HG02885 (cell line): ENCODE data around the gene FANCI.
"Not testable (repeated sequence)": the region's sequence is repeated elsewhere in the genome, so short reads cannot be mapped to it uniquely, and the experiment has no call there.

Source experiments
- ATAC-seq: cut with Tn5 transposase; IDR thresholded peaks from one replicate; pipeline ENCODE4 v1.9.1; 2021; ENCODE audit warnings: mild to moderate bottlenecking; ENCODE audit not compliant: unreplicated experiment, poor library complexity

The FANCI gene

DNA sequence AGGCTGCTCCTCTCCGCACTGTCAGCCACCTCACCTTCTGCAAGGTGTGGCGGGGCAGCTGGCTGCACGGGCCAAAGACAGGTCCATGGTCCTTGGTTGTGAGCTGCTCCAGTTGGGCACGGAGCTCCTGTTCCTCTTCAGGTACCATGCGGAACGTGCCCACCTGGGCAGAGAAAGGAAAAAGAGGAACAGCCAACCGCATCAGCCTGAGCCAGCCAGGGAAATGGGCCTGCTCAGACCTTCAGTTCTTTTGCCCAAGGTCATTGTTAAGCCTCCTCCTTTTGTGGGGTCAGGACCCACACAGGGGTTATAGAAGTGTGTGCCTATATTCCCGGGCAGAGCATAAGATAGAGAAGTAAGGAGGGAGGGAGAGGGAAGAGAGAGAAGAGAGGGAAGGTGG lies 25.2 kb upstream of the FANCI start:
- no peak for ATAC-seq

DNA sequence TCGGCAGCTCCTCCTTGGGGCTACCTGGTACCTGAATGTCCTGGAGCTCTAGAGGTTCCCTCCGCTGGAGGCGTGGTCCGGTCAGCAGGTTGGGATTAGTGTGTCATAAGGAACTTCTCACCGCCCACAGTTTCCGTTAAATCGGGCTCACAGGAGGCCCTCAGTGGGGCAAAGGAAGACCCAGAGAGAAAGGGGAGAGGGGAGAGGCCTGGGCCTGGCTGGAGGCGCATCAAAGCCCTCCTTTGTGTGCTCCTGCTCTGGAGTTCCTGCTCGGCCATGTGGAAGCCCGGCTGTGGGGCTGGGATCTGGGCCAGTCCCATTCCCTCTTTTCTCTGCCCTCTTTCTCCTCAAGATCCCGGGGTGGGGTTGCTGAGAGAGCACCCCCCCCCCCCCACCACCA lies 22.2 kb upstream of the FANCI start, which contains the start of gene RLBP1:
Gene RLBP1, minus strand, starts transcription at position 37 of the 400 bp plus-strand sequence. CDS start 2,604 bp downstream, outside the sequence.
- no peak for ATAC-seq

DNA sequence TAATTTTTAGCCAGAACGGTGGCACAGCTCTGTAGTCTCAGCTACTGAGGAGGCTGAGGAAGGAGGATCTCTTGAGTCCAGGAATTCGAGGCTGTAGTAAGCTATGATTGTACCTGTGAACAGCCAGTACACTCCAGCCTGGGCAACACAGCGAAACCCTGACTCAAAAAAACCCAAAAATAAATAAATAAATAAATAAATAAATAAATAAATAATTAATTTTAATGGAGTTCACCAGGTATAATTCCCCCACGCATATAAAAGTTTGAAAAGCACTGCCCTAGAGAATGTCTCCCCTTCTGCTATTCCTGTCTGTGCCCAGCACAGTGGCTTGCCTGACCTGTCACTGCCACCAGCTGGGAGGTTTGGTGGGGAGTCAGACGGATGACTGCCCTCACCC lies 18.2 kb upstream of the FANCI start:
- no peak for ATAC-seq

DNA sequence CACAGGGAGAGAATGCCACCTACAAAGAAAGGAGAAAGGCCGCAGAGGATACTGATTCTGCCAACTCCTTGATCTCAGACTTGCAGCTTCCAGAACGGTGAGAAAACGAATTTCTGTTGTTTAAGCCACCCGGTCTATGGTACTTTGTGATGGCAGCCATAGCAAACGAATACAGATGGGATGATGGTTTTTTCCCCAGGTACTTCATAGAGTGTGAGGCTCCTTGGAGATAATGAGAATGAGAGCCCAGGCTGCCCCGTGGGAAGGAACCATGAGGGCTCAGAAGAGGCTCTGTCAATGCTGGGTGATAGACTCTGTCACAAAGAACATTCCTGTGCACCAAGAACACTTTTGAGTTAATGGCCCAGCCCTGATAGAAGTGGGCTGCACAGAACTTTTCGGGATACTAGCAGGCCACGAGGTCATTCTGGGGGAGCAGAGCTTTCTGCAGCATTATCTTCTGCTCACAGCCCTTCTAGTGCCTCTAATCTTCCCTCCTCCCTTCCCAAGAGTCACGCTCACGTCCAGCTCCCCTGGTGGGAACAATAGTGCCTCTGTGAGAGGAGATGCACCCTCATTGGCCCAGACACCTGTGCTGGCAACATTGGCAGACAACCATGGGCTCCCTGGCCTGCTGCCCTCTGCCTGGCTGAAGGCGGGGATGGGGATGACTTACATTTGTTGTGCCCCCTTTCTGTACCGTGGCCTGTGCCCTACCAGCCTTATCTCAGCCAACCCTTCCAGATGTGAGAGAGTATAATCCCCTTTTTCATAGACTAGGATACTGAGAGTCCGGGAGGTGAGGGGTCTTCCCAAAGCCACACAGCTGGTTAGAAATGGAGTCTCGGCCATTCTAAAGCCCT lies 17.2 kb upstream of the FANCI start:
- no peak for ATAC-seq

DNA sequence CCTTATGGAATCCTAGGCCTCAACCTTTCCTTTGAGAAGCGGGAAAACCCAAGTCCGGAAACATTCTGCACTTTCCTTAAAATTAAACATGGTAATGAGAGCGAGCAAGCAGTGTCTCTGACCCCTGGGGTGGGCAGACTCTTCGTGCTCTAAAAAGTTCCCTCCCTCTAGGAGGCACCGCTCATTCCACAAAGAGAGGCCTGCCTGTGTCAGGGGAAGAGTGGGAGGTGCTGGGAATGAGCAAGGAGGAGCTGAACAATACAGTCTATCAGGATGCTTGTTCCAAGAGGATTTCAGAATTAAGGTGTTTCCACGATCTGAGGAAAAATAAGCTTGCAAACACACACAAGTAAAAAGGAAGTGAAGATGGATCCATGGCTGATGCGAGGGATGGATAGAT lies 16.4 kb upstream of the FANCI start:
- no peak for ATAC-seq

DNA sequence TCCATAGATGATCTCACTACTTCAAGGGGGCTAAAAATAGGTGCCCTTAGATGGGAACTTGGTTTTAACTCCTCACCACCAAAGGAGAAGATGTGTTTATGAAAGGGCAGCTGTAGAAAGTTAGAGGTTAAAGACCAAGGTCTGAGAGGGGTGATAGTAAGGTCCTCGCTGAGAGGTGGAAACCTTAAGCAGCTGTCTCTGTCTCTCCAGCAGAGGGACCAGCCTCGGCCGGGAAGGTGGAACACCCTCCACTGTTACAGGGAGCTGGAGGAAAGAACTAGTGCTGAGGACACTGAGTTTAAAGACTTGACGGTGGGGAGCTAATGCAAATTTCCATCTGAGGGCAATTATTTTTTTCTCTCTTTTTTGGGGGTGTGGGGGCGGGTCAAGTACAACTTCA lies 13.5 kb upstream of the FANCI start:
- no peak for ATAC-seq

DNA sequence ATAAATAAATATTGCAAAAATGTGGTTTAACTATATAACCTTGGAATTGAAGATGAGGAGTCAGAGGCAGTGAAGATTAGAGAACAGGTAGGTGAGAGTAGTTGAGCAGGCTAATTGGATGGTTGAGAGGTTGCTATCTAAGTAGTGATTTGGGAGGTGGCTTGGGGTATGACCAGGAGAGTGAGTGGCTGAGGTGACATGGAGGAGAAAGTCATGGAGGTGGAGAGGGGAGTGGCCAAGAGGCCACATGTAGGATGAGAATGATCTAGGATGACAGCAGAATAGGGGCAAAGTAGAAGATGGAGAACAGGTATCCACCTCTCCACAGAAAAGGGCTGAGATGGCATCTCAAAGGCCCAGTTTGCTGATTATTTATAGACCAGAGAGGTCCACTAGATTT lies 11.9 kb upstream of the FANCI start:
- ATAC-seq, result no peak

DNA sequence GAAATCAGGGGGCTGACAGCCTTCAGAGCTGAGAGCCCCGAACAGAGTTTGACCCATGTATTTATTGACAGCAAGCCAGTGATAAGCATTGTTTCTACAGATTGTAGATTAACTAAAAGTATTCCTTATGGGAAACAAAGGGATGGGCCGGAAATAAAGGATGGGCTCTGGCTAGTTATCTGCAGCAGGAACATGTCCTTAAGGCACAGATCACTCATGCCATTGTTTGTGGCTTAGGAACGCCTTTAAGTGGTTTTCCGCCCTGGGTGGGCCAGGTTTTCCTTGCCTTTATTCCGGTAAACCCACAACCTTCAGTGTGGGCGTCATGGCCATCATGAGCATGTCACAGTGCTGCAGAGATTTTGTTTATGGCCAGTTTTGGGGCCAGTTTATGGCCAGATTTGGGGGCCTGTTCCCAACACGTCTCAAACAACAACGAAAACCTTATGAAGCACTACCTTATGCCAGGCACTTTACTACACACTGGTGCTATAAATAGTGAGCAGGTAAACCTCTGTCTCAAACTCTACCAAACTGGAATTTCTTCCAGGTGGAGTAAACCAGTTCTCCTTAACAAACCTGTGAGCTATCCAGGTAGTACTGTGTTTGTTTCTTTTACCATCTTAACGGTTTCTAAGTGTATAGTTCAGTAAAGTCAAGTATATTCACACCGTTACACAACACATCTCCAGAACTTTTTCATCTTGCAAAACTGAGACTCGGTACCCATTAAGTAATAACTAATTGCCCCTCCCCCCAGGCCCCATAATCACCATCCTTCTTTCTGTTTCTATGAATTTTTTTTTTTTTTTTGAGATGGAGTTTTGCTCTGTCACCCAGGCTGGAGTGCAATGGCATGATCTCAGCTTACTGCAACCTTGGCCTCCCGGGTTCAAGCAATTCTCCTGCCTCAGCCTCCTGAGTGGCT lies 3.6 kb upstream of the FANCI start:
- ATAC-seq, result not testable (repeated sequence)

DNA sequence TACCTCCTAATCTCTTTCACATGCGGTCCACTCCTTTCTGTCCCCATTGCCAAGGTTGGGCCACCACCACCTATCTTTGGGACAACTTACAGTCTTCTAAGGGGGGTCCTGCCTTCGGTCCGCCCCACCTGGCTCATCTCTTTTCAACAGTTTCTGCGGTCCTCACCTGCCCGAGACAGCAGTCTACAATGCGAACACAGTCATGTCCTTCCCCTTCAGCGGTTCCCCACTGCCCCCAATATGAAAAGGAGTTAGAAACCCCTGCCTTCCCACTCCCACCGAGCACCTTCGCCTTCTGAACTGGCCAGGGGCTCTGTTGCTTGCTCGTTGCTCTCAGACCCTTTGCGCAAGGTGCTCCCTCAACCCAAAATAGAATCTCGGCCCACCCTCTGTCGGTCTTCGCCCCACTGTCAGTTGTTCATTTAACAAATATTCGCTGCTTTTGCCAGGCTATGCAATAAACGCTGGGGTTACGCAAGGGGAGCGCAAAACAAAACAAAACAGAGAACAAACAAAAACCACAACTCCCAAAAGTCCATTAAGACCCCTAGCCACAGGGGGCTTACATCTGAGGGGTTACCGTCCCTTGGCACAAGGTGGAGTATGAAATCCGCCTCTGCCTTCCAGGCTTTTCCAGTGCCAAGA lies 611 bp upstream of the FANCI start:
- no peak for ATAC-seq

DNA sequence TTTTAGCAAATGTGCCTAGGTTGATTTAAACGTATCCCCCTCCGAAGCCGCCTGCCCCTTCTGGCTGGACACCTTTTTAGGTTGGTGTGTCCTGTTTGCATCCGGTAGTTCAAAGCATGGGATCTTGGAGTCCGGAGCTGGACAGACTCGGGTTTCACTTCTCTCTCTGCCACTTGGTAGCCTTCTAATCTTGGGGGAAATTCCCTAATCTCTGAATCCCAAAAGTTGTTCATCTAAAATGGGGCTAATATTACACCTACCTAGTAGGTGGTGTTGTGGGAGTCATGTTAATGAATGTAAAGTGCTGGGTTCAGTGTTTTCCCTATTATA lies 760 bp downstream of the FANCI start:
- ATAC-seq, result no peak

DNA sequence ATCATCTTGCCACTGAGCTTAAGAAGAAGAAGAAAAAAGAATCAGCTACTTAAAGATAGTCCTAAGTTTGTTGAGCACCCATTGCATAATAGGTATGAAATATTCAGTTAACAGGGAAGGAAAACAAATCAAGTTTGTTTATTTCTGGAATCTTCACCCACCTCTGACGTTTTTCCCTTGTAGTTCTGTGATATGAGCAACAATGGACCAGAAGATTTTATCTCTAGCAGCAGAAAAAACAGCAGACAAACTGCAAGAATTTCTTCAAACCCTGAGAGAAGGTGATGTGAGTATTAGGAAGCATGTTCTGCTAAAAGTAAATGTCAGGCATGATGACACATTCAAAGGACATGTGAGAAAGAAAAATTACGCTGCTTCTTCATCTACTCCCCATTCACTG lies 3.7 kb downstream of the FANCI start:
- ATAC-seq, result no peak

DNA sequence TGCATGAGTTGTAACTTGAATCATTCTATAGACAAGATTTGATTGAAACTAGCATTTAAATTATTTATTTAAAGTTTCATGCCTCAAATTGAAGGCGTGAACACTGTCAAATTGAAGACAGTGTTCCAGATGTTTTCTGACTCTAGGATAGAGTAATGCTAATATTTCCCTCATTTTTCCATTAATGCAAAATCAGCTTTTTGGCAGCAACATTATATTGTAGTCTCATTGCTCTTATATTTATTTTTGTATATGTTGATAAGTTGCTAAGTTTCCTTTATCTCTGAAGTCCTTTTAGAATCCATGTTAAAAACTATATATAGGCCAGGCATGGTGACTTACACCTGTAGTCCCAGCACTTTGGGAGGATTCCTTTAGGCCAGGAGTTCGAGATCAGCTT lies 4.8 kb downstream of the FANCI start:
- no peak for ATAC-seq

DNA sequence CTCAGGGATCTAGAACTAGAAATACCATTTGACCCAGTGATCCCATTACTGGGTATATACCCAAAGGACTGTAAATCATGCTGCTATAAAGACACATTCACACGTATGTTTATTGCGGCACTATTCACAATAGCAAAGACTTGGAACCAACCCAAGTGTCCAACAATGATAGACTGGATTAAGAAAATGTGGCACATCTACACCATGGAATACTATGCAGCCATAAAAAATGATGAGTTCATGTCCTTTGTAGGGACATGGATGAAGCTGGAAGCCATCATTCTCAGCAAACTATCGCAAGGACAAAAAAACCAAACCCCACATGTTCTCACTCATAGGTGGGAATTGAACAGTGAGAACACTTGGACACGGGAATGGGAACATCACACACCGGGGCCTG lies 6.4 kb downstream of the FANCI start:
- not testable (repeated sequence) for ATAC-seq

DNA sequence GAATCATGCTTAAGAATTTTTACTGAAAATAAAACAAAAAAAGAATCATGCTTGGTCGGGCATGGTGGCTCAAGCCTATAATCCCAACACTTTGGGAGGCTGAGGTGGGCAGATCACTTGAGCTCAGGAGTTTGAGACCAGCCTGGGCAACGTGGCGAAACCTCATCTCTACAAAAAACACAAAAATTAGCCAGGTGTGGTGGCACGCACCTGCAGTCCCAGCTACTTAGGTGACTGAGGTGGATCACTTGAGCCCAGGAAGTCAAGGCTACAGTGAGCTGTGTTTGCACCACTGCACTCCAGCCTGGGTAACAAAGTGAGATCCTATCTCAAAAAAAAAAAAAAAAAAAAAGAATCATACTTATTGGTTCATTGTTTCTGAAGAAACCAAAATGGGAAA lies 33.5 kb downstream of the FANCI start:
- ATAC-seq, result not testable (repeated sequence)

DNA sequence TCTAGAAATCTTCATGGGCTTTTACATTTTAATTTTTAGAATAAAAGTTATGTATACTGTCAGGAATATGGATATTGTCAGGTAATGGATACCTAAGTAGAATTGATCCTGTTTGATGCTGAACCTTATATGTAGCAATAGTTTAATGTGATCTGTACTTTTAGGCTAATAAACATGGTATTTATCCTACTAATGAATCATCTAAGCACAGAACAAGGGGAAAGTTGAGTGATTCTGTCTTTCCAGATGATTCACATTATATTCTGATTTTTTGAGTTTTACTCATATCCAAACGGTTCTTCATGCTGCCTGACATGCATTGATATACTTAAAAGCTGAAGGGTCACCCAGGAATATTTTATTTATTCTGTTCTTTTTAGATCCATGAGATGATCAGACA lies 34.5 kb downstream of the FANCI start:
- no peak for ATAC-seq

DNA sequence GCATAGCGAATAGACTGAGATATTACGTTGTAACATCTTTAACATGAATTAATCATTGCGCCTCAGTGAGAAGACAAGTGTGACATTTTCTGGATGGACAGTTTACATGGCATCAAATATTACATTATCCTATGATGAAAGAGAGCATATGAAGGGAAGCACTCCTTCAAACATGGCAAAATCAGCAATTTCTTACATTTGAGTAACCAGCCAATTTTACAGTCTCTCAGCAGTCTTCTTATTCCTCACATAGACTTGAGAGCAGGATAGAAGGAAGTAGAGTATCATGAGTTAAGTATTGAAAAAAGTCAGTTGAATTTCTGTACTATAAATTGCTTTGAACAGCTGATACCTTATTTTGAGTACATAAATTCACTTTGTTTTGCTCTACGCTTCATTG lies 38.9 kb downstream of the FANCI start:
- ATAC-seq, result no peak

DNA sequence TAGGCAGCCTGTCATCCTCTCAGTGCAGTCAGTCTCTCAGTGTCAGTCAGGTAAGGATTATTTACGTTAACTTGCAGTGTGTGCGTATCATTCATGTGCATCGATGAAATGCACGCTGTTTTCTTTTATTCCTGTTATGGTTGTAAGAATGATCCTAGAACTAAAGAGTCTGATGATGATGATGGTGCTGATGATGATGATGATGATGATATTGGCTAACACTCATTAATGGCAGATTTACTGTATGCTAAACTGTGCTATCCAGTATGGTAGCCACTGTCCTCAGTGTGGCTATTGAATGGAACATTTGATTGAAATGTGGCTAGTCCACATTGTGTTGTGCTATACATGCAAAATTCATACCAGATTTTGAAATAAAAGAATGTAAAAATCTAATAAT lies 39.4 kb downstream of the FANCI start:
- ATAC-seq, result no peak

DNA sequence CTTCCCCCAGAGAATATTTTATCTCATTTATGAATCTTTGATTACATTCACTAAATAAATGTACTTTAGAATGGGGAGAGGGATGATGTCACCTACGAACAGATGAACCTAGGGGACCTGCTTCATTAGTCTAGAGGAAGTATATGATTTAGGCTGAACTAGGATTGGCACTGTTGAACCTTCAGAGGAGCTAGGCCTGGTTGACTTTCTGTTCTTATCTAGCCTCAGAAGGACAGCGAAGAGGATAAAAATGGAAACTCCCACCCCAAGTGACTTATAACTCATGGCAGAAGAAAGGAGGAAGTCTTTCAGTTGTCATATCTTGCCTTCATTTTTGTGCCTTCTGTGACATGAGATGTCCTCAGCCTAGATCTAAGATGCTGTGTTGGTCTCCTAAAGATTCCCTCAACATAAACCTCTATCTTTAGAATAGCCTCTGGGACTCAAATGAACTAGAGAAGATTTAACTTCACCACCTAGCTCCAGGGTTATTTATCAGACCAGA lies 48.2 kb downstream of the FANCI start:
- no peak for ATAC-seq

DNA sequence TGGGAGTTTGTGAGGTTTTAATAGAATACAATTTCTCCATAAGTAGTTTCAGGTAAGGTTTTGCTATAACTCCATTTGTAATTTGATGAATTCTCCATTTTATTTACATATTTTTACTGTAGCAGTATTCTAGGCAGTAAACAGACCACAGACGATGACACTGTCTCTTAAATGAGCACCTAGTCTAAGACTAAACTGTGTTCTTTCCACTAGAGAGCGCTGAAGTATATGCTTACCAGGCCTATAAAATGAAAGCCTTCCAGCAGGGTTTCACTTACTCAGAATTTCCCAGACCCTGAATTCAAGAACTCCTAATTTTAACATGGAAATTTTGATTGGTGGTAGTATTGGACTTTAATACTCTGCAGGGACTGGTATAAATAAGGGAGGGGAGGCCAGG lies 49.2 kb downstream of the FANCI start:
- no peak for ATAC-seq

DNA sequence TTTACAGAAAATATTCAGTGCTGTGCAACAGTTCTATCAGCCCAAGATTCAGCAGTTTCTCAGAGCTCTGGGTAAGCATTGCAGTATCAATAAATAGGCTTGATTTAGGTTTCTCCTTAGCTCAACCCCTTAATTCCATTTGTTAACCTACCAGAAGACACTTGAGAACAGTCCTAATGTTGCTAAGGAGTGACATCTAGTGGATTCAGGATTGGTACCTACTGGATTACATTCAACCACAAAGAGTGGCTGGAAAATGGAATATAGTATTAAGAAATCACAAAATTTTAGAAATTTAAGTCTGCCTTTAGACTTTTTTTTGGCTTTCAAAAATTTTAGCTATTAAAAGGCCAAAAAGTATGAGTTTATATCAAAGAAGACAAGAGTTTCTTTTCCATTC lies 56.1 kb downstream of the FANCI start:
- no peak for ATAC-seq
